ENCODE measurements around the gene PLXNA4.

Gene PLXNA4

GRCh38 chr7:132424821-132425724 lies 151.2 kb downstream of the PLXNA4 start:
- H3K4me3 ChIP-seq (ENCODE audit: low read depth, low read length), result no peak overlapping the region
- TF ChIP-seq CTCF (conservative IDR thresholded peaks at IDR 0.05; ENCODE audit: low read depth, low read length), result no peak
- no peak for DNase-seq (ENCODE audit: low read depth)

GRCh38 chr7:132424277-132424676 lies 152.0 kb downstream of the PLXNA4 start:
- no peak overlapping the region for H3K4me3 ChIP-seq (ENCODE audit: low read depth, low read length)
- DNase-seq (ENCODE audit: low read depth), result no peak
- no peak for TF ChIP-seq CTCF (conservative IDR thresholded peaks at IDR 0.05; ENCODE audit: low read depth, low read length)

- no peak for TF ChIP-seq CTCF (conservative IDR thresholded peaks at IDR 0.05; ENCODE audit: low read depth, low read length)
- DNase-seq (ENCODE audit: low read depth), result no peak
- H3K4me3 ChIP-seq (ENCODE audit: low read depth, low read length), result no peak overlapping the region
These were observed 152.6 kb downstream of the PLXNA4 start for GRCh38 chr7:132423594-132424200.

GRCh38 chr7:132422502-132423111 lies 153.7 kb downstream of the PLXNA4 start:
- no peak overlapping the region for H3K4me3 ChIP-seq (ENCODE audit: low read depth, low read length)
- TF ChIP-seq CTCF (conservative IDR thresholded peaks at IDR 0.05; ENCODE audit: low read depth, low read length), result no peak
- no peak for DNase-seq (ENCODE audit: low read depth)

GRCh38 chr7:132420527-132420926 lies 155.7 kb downstream of the PLXNA4 start:
- no peak for TF ChIP-seq CTCF (conservative IDR thresholded peaks at IDR 0.05; ENCODE audit: low read depth, low read length)
- DNase-seq (ENCODE audit: low read depth), result peak; percentile 8
- no peak overlapping the region for H3K4me3 ChIP-seq (ENCODE audit: low read depth, low read length)

- no peak for TF ChIP-seq CTCF (conservative IDR thresholded peaks at IDR 0.05; ENCODE audit: low read depth, low read length)
- DNase-seq (ENCODE audit: low read depth), result peak; percentile 53
- no peak overlapping the region for H3K4me3 ChIP-seq (ENCODE audit: low read depth, low read length)
These were observed 156.7 kb downstream of the PLXNA4 start for GRCh38 chr7:132419542-132419941.

Data from choroid plexus epithelial cell (primary cell).